ENCODE data around the gene KIAA0408.

Gene KIAA0408

GRCh38 chr6:127481111-127481510 is 21.9 kb upstream of the KIAA0408 start:
- Mint-ChIP-seq H3K27ac (no peak overlapping the region), H3K27me3 (ENCODE audit: low read depth, poor library complexity) (peaks cover 2% of the 10 kb centered on the region), H3K9me3 (no peaks in the 10 kb centered on the region), H3K36me3 (ENCODE audit: low read depth) (peaks cover 23% of the 10 kb centered on the region), H3K4me1 (no peaks in the 10 kb centered on the region), H3K4me3 (no peak overlapping the region)
- TF ChIP-seq CTCF (IDR thresholded peaks at IDR 0.05) = no peak
- DNase-seq = no peak

- Mint-ChIP-seq H3K4me1 (no peaks in the 10 kb centered on the region), H3K27me3 (ENCODE audit: low read depth, poor library complexity) (no peaks in the 10 kb centered on the region), H3K4me3 (no peak overlapping the region), H3K27ac (no peak overlapping the region), H3K36me3 (ENCODE audit: low read depth) (peaks cover 41% of the 10 kb centered on the region), H3K9me3 (no peaks in the 10 kb centered on the region)
- DNase-seq = no peak
- TF ChIP-seq CTCF (IDR thresholded peaks at IDR 0.05) = no peak
These were observed 18.5 kb upstream of the KIAA0408 start for GRCh38 chr6:127477658-127478057.

- H3K4me3 Mint-ChIP-seq = no peak overlapping the region
- H3K4me1 Mint-ChIP-seq = no peaks in the 10 kb centered on the region
- no peak for DNase-seq
- H3K36me3 Mint-ChIP-seq (ENCODE audit: low read depth) = peaks cover 41% of the 10 kb centered on the region
- no peaks in the 10 kb centered on the region for H3K27me3 Mint-ChIP-seq (ENCODE audit: low read depth, poor library complexity)
- H3K9me3 Mint-ChIP-seq = no peaks in the 10 kb centered on the region
- no peak for TF ChIP-seq CTCF (IDR thresholded peaks at IDR 0.05)
- peak overlapping the region; percentile 23 for H3K27ac Mint-ChIP-seq
These were observed 16.6 kb upstream of the KIAA0408 start for GRCh38 chr6:127475823-127476176.

- DNase-seq = no peak
- Mint-ChIP-seq H3K9me3 (no peaks in the 10 kb centered on the region), H3K27ac (no peak overlapping the region), H3K27me3 (ENCODE audit: low read depth, poor library complexity) (no peaks in the 10 kb centered on the region), H3K4me1 (no peaks in the 10 kb centered on the region), H3K4me3 (no peak overlapping the region), H3K36me3 (ENCODE audit: low read depth) (peaks cover 41% of the 10 kb centered on the region)
- no peak for TF ChIP-seq CTCF (IDR thresholded peaks at IDR 0.05)
These were observed 16.1 kb upstream of the KIAA0408 start for GRCh38 chr6:127475135-127475822.

GRCh38 chr6:127471379-127472255 is 12.4 kb upstream of the KIAA0408 start:
- no peaks in the 10 kb centered on the region for H3K27me3 Mint-ChIP-seq (ENCODE audit: low read depth, poor library complexity)
- H3K27ac Mint-ChIP-seq = no peak overlapping the region
- TF ChIP-seq CTCF (IDR thresholded peaks at IDR 0.05) = no peak
- H3K4me1 Mint-ChIP-seq = no peaks in the 10 kb centered on the region
- DNase-seq = no peak
- no peaks in the 10 kb centered on the region for H3K9me3 Mint-ChIP-seq
- peaks cover 23% of the 10 kb centered on the region for H3K36me3 Mint-ChIP-seq (ENCODE audit: low read depth)
- H3K4me3 Mint-ChIP-seq = no peak overlapping the region

Measured in nephron progenitor cell (in vitro differentiated cells).